Measurements from ENCODE around the gene LRP1B.
"Not testable (repeated sequence)": the region's sequence is repeated elsewhere in the genome, so short reads cannot be mapped to it uniquely, and the experiment has no call there.

Gene LRP1B

DNA sequence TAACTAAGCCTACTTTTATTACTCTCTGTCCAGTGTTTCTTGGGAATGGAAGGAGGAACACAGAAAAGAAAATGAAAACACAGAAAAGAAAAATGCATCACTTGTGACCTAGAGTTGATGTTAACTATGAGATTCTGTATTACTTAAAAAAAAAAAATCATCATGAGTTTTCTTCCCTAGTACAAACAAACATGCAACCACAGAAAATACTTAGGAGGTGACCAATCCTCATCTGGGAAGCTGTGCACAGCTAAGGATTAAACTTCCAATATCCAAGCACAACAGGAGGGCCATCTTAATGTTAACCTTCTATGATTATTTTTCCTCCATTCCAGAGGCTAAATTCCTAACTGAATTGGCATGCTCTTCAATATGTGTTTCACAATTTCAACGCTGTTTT is 1140.4 kb downstream of the LRP1B start:
- no peak overlapping the region for H3K4me3 ChIP-seq (ENCODE audit: low read depth, low read length)
- H3K27me3 ChIP-seq, result no peaks in the 10 kb centered on the region
- H3K9me3 ChIP-seq, result no peaks in the 10 kb centered on the region
- DNase-seq, result no peak
- H3K36me3 ChIP-seq, result no peaks in the 10 kb centered on the region
- no peaks in the 10 kb centered on the region for H3K4me1 ChIP-seq
- TF ChIP-seq, protein P1, sequence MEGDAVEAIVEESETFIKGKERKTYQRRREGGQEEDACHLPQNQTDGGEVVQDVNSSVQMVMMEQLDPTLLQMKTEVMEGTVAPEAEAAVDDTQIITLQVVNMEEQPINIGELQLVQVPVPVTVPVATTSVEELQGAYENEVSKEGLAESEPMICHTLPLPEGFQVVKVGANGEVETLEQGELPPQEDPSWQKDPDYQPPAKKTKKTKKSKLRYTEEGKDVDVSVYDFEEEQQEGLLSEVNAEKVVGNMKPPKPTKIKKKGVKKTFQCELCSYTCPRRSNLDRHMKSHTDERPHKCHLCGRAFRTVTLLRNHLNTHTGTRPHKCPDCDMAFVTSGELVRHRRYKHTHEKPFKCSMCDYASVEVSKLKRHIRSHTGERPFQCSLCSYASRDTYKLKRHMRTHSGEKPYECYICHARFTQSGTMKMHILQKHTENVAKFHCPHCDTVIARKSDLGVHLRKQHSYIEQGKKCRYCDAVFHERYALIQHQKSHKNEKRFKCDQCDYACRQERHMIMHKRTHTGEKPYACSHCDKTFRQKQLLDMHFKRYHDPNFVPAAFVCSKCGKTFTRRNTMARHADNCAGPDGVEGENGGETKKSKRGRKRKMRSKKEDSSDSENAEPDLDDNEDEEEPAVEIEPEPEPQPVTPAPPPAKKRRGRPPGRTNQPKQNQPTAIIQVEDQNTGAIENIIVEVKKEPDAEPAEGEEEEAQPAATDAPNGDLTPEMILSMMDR (IDR thresholded peaks at IDR 0.05; ENCODE audit: low read depth, low read length), result no peak

DNA sequence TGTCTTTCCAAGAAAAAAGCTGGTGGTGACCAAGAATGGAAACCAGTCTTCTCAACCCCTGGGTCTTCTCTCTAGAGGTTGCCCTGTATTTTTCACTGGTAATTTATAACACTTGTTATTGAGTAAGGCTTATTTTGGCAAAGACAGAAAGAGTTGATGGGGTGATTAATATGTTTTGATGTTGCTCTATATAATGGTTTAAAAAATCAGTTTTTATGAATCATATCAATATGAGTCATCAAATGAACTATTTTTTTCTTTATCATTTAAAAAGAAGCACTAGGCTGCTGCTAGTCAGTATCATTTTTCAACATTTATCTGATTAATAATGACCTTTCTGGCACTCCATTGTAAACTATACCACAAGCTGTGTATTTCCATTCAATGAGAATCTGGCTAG is 1142.2 kb downstream of the LRP1B start:
- H3K4me1 ChIP-seq, result no peaks in the 10 kb centered on the region
- no peak for DNase-seq
- H3K4me3 ChIP-seq (ENCODE audit: low read depth, low read length), result no peak overlapping the region
- TF ChIP-seq, protein P1 (IDR thresholded peaks at IDR 0.05; ENCODE audit: low read depth, low read length), result no peak
- no peaks in the 10 kb centered on the region for H3K9me3 ChIP-seq
- H3K36me3 ChIP-seq, result no peaks in the 10 kb centered on the region
- no peaks in the 10 kb centered on the region for H3K27me3 ChIP-seq

DNA sequence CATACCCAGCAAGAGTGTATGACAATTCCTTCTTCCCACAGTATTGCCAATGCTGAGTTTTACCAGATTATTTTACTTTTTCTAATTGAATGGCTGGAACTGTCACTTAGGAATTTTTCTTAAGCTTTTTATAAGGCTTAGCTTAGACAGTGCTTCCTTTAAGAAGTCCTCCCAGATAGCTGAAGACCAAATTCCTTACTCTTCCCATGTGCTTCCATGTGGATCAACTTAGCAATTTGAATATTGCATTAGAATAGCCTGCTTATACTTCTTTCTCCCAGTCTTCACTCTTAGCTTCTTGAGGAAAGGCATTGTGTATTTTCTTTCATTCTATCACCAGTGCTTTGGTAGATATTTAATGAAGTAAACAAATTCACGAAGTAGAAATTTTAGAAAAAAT is 1144.4 kb downstream of the LRP1B start:
- no peak for DNase-seq
- no peaks in the 10 kb centered on the region for H3K9me3 ChIP-seq
- no peak overlapping the region for H3K4me3 ChIP-seq (ENCODE audit: low read depth, low read length)
- no peaks in the 10 kb centered on the region for H3K36me3 ChIP-seq
- TF ChIP-seq, protein P1 (IDR thresholded peaks at IDR 0.05; ENCODE audit: low read depth, low read length), result no peak
- H3K27me3 ChIP-seq, result no peaks in the 10 kb centered on the region
- H3K4me1 ChIP-seq, result no peaks in the 10 kb centered on the region

DNA sequence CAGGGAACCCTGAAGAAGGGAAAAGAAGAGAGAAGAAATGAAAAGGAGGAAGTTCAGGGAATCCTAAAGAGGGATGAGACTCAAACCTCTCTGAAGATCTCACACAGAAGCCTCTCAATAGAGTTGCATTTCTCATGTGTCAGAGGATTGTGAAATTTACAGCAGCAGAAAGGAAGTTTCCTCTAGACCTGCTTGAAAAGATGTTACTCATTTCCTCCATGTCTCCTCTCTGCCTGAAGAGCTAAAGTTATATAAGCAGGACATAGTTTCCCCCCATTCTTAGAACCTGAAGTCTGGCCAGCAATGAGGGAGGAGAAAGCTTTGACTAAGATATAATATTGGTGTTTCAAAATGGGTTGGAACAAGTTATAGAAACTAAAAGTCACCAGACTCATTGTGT is 1155.6 kb downstream of the LRP1B start:
- Histone ChIP-seq H3K27me3 (no peaks in the 10 kb centered on the region), H3K9me3 (no peaks in the 10 kb centered on the region), H3K4me1 (no peaks in the 10 kb centered on the region), H3K4me3 (ENCODE audit: low read depth, low read length) (no peak overlapping the region), H3K36me3 (no peaks in the 10 kb centered on the region)
- TF ChIP-seq, protein P1 (IDR thresholded peaks at IDR 0.05; ENCODE audit: low read depth, low read length), result no peak
- no peak for DNase-seq

DNA sequence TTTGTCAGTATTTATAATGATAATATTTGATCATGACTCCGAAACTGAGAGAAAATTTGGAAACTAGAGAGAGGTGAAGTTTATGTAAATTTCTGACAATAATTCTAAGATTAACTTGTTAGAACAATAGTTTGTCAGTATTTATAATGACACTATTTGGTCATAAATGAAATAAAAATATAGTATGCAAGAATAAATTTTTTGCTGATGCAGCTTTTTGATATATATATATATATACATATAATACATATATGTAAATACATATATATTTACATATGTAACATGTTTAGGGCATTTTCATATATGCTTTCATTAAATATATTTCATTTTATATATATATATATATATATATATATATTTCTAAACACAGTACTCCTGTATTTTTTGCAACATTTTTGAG is 1158.1 kb downstream of the LRP1B start:
- Histone ChIP-seq H3K9me3 (no peaks in the 10 kb centered on the region), H3K27me3 (no peaks in the 10 kb centered on the region), H3K36me3 (no peaks in the 10 kb centered on the region), H3K4me1 (no peaks in the 10 kb centered on the region), H3K4me3 (ENCODE audit: low read depth, low read length) (no peak overlapping the region)
- TF ChIP-seq, protein P1 (IDR thresholded peaks at IDR 0.05; ENCODE audit: low read depth, low read length), result no peak
- no peak for DNase-seq

DNA sequence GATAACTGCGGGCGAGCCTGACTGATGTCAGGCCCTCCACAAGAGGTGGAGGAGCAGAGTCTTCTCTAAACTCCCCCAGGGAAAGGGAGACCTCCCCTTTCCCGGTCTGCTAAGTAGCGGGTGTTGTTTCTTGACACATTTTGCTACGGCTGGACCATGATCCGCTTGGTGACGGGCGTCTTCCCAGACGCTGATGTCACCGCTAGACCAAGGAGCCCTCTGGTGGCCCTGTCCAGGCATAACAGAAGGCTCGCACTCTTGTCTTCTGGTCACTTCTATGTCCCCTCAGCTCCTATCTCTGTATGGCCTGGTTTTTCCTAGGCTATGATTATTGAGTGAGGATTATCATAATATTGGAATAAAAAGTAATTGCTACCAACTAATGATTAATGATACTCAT is 1166.5 kb downstream of the LRP1B start:
- H3K36me3 ChIP-seq; H3K27me3 ChIP-seq; DNase-seq; H3K9me3 ChIP-seq; H3K4me3 ChIP-seq (ENCODE audit: low read depth, low read length); H3K4me1 ChIP-seq: not testable (repeated sequence)

DNA sequence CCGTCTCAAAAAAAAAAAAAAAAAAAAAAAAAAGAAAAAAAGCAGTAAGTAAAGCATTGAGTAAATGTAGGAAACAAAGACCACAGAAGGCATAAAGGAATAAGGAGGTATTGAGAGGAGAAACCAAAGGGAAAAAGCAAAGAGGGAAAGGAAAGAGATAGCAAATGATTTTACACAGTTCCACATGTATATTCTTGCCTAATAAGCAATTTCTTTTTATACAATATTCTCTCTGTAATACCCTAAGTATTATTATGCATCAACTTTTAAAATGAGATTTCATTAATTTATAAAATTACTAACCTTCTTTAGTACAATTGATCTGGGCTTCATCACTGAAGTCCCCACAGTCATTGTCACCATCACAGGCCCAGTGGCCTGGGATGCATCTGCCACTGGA is 1180.9 kb downstream of the LRP1B start:
- no peak overlapping the region for H3K4me3 ChIP-seq (ENCODE audit: low read depth, low read length)
- no peaks in the 10 kb centered on the region for H3K27me3 ChIP-seq
- no peaks in the 10 kb centered on the region for H3K9me3 ChIP-seq
- DNase-seq, result no peak
- TF ChIP-seq, protein P1 (IDR thresholded peaks at IDR 0.05; ENCODE audit: low read depth, low read length), result no peak
- no peaks in the 10 kb centered on the region for H3K36me3 ChIP-seq
- H3K4me1 ChIP-seq, result no peaks in the 10 kb centered on the region
